Activated naive CD4-positive, alpha-beta T cell treated with anti-CD3 and anti-CD28 coated beads, Interleukin-2, amount 50 U/mL, for 72 hours (primary cell): Measurements from ENCODE around the gene ZNF547. TPM values are rescaled to one million over a fixed set of nuclear protein-coding genes. Genes with fewer than 3 reads are reported as not detected.

Experiments used
- ATAC-seq, 2 donors: fragments of 150-1000 bp; cut with Tn5 transposase; 2 replicates each; pipeline ENCODE4 v1.10.0; 2021; ENCODE audit warnings: mild to moderate bottlenecking in 2 of 2, moderate library complexity in 2 of 2
- DNase-seq, 2 donors: peaks; one replicate each; pipeline ENCODE4 v3.0.0; 2021 to 2022; ENCODE audit warnings: low spot score in 2 of 2
- H3K27ac Mint-ChIP-seq, 2 donors: one replicate each; pipeline ENCODE4 v1.8.0; 2022; ENCODE audit warnings: mild to moderate bottlenecking in 2 of 2, mixed read lengths in 2 of 2
- H3K36me3 Mint-ChIP-seq, 2 donors: one replicate each; pipeline ENCODE4 v1.8.0; 2022; ENCODE audit warnings: mixed read lengths in 2 of 2
- H3K9me3 Mint-ChIP-seq, 2 donors: one replicate each; pipeline ENCODE4 v1.8.0; 2022; ENCODE audit warnings: mixed read lengths in 2 of 2
- total RNA-seq, 2 donors: library from RNA; stranded (reverse); gene quantifications; one replicate each; pipeline ENCODE4 v1.2.3, GENCODE V29; 2022

ZNF547 gene
- total RNA-seq, 2 donors from 2014 or later: 0.61 to 2.7 TPM

GRCh38 chr19:57403737-57404563, 40.6 kb downstream of the ZNF547 start:
- peaks cover 10 to 22% of the 10 kb centered on the region in 2 donors for H3K9me3 Mint-ChIP-seq
- no peak overlapping the region for H3K27ac Mint-ChIP-seq

GRCh38 chr19:57406516-57407123, 43.3 kb downstream of the ZNF547 start:
- peak; percentile 44 to 55 for ATAC-seq

More at GRCh38 chr19:57403737-57404563, 40.6 kb downstream of the ZNF547 start:
- H3K36me3 Mint-ChIP-seq: peaks cover 26 to 36% of the 10 kb centered on the region in 2 donors
- DNase-seq (no peak), ATAC-seq (no peak)

GRCh38 chr19:57410877-57411671, 47.7 kb downstream of the ZNF547 start, which contains the start of gene ZNF17:
ZNF17 (plus strand) TSS chr19:57411161; CDS start chr19:57413616, 2,455 bp downstream.
- peaks cover 16 to 17% of the 10 kb centered on the region in 2 donors for H3K9me3 Mint-ChIP-seq

More at GRCh38 chr19:57406516-57407123, 43.3 kb downstream of the ZNF547 start:
- Mint-ChIP-seq H3K27ac (no peak overlapping the region), H3K9me3 (peaks cover 0 to 8% of the 10 kb centered on the region in 2 donors), H3K36me3 (peaks cover 16 to 21% of the 10 kb centered on the region in 2 donors)
- DNase-seq: peak; percentile 63 to 68

GRCh38 chr19:57419439-57419838, 56.1 kb downstream of the ZNF547 start:
- DNase-seq (no peak), ATAC-seq (no peak)
- Mint-ChIP-seq H3K36me3 (peaks cover 69 to 76% of the 10 kb centered on the region in 2 donors), H3K27ac (no peak overlapping the region), H3K9me3 (peaks cover 45 to 58% of the 10 kb centered on the region in 2 donors)

More at GRCh38 chr19:57410877-57411671, 47.7 kb downstream of the ZNF547 start, which contains the start of gene ZNF17:
- peak; percentile 100 for ATAC-seq
- peak; percentile 83 to 88 for DNase-seq
- Mint-ChIP-seq H3K27ac (peak within 1 kb of the TSS; percentile 85 to 92), H3K36me3 (peaks cover 32 to 40% of the 10 kb centered on the region in 2 donors)

- Mint-ChIP-seq H3K36me3 (peaks cover 61 to 65% of the 10 kb centered on the region in 2 donors), H3K9me3 (peaks cover 33 to 47% of the 10 kb centered on the region in 2 donors), H3K27ac (no peak overlapping the region)
- no peak for ATAC-seq
- no peak for DNase-seq
Measured at GRCh38 chr19:57421037-57421436, 57.7 kb downstream of the ZNF547 start.

Other genes with a start within 250 kb of the ZNF547 start
- gene USP29, start 243.6 kb upstream of the ZNF547 start, total RNA-seq: not detected
- gene ZIM3, start 218.3 kb upstream of the ZNF547 start, total RNA-seq: not detected
- not detected for gene DUXA, start 196.1 kb upstream of the ZNF547 start, total RNA-seq
- 10 to 100 TPM; 23.0 to 27.6 TPM for gene ZNF264, start 172.1 kb upstream of the ZNF547 start, total RNA-seq
- gene AURKC, start 132.5 kb upstream of the ZNF547 start, total RNA-seq: 1 to 10 TPM; 1.2 to 1.4 TPM
- 10 to 100 TPM in 1 of 2 donors, 1 to 10 TPM in 1; 8.9 to 21.5 TPM for gene ZNF805, start 122.9 kb upstream of the ZNF547 start, total RNA-seq
- 10 to 100 TPM; 66.0 to 80.4 TPM for gene ZNF460, start 83.1 kb upstream of the ZNF547 start, total RNA-seq
- 1 to 10 TPM; 3.4 to 7.0 TPM for gene ZNF543, start 43.1 kb upstream of the ZNF547 start, total RNA-seq
- 1 to 10 TPM; 3.5 to 6.5 TPM for gene ZNF304, start 12.3 kb upstream of the ZNF547 start, total RNA-seq
- gene TRAPPC2B, start within 50 bp of the ZNF547 start, total RNA-seq: 1 to 10 TPM; 3.8 to 5.9 TPM
- 10 to 100 TPM; 22.8 to 31.5 TPM for gene ZNF548, start 26.3 kb downstream of the ZNF547 start, total RNA-seq
- 1 to 10 TPM; 8.0 to 9.1 TPM for gene ZNF17, start 47.6 kb downstream of the ZNF547 start, total RNA-seq
- 10 to 100 TPM; 11.8 to 15.9 TPM for gene ZNF749, start 71.8 kb downstream of the ZNF547 start, total RNA-seq
- gene VN1R1, start 93.6 kb downstream of the ZNF547 start, total RNA-seq: under 1 TPM; 0.14 to 0.36 TPM
- 1 to 10 TPM; 4.1 to 7.8 TPM for gene ZNF772, start 114.0 kb downstream of the ZNF547 start, total RNA-seq
- gene ZNF419, start 124.2 kb downstream of the ZNF547 start, total RNA-seq: 1 to 10 TPM; 3.7 to 6.8 TPM
- gene ZNF773, start 136.4 kb downstream of the ZNF547 start, total RNA-seq: 1 to 10 TPM; 4.2 to 7.0 TPM
- gene ZNF549, start 163.8 kb downstream of the ZNF547 start, total RNA-seq: 1 to 10 TPM; 3.7 to 3.9 TPM
- gene ZNF550, start 196.3 kb downstream of the ZNF547 start, total RNA-seq: 10 to 100 TPM in 1 of 2 donors, 1 to 10 TPM in 1; 6.4 to 14.4 TPM
- gene ZNF416, start 215.4 kb downstream of the ZNF547 start, total RNA-seq: 1 to 10 TPM; 2.0 to 2.5 TPM
- 1 to 10 TPM; 2.4 to 5.6 TPM for gene ZIK1, start 220.6 kb downstream of the ZNF547 start, total RNA-seq
- gene ZNF530, start 236.3 kb downstream of the ZNF547 start, total RNA-seq: 1 to 10 TPM; 3.9 to 5.4 TPM